Skeletal muscle tissue (tissue), 5 donors: Measurements from ENCODE around the gene EXOSC7. TPM values are rescaled to one million over a fixed set of nuclear protein-coding genes. Genes with fewer than 3 reads are reported as not detected.

Experiments
- H3K27ac ChIP-seq: one replicate; pipeline ENCODE4 v1.7.0; 2013; ENCODE audit warnings: mild to moderate bottlenecking, low read depth, low read length, inconsistent platforms
- H3K27me3 ChIP-seq, 3 donors: one replicate each; pipeline ENCODE4 v1.7.0; 2013; ENCODE audit warnings: low read length in 3 of 3; ENCODE audit not compliant: control insufficient read depth in 3 of 3, insufficient read depth in 3 of 3
- H3K36me3 ChIP-seq, 3 donors: one replicate each; pipeline ENCODE4 v1.7.0; 2013; ENCODE audit warnings: low read length in 3 of 3; ENCODE audit not compliant: control insufficient read depth in 3 of 3, insufficient read depth in 3 of 3
- H3K4me1 ChIP-seq, 3 donors: one replicate each; pipeline ENCODE4 v1.7.0; 2013; ENCODE audit warnings: low read length in 3 of 3, mild to moderate bottlenecking in 3 of 3; ENCODE audit not compliant: control insufficient read depth in 3 of 3, insufficient read depth in 3 of 3
- H3K4me3 ChIP-seq, 3 donors: one replicate each; pipeline ENCODE4 v1.7.0; 2013; ENCODE audit warnings: low read length in 3 of 3
- H3K9ac ChIP-seq, 3 donors: one replicate each; pipeline ENCODE4 v1.7.0; 2013; ENCODE audit warnings: low read length in 3 of 3, mild to moderate bottlenecking in 3 of 3, moderate library complexity in 2 of 3, low read depth in 1 of 3
- H3K9me3 ChIP-seq, 3 donors: one replicate each; pipeline ENCODE4 v1.7.0; 2013; ENCODE audit warnings: low read length in 3 of 3; ENCODE audit not compliant: control insufficient read depth in 3 of 3
- small RNA-seq: library from RNA; depleted of rRNA; stranded (forward); fragments of <200 nt; gene quantifications from one replicate; pipeline ENCODE3, GENCODE V24; 2014
- total RNA-seq: library from RNA; depleted of rRNA; stranded (reverse); fragments of >200 nt; gene quantifications from one replicate; pipeline ENCODE4 v1.2.3, GENCODE V29; 2014
- donor health status: Osteomylitis.

EXOSC7 gene
- total RNA-seq, 1 donor from 2014 or later = 36.0 TPM

DNA sequence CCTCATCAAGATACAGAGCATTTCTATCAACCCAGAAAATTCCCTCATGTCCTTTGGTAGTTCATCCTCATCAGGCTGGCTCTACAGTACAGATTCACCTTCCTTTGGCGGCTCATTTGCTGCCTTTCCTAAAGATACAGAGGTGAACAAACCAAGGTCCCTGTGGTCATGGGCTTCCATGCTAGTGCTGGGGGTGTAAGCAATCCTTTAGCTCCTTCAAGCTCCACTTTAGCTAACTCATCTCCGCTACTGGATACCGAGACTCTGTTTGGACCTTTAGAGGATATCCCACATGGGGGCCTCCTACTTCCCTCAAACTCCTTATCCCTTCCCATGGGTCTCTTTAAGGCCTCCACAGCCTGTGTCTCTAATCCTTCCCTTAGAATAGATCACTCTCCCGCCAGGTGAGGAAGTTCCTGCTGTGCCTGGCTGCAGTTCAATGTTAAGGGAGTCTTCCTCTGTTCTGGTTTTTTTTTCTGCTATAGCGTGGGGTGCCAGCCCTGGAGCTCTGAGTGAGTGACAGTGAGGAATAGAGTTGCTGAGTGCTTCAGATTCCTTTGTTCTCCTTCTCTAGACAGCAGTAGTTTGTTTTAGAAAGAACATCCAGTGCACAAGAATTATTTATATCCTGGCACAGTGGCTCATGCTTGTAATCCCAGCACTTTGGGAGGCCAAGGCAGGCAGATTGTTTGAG, 80.7 kb downstream of the EXOSC7 start:
- Histone ChIP-seq H3K9ac (peak overlapping the region in 1 of 3 donors; percentile 14), H3K36me3 (no peaks in the 10 kb centered on the region), H3K27me3 (no peaks in the 10 kb centered on the region), H3K9me3 (no peaks in the 10 kb centered on the region), H3K4me1 (peaks cover 8 to 27% (median 17%) of the 10 kb centered on the region in 3 donors), H3K4me3 (no peak overlapping the region), H3K27ac (peak overlapping the region; percentile 74)

DNA sequence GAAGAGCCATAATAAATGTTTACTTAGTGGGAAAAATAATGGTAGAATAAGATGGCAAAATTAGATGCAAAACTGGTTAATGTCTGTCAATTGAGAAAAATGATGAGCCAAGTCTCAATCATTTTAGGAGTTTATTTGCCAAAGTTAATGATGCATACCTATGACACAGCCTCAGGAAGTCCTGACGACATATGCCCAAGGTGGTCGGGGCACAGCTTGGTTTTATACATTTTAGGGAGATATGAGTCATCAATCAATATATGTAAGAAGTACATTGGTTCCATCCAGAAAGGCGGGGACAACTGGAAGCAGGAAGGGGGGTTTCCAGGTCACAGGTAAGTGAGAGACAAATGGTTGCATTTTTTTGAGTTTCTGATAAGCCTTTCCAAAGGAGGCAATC, 81.5 kb downstream of the EXOSC7 start:
- Histone ChIP-seq H3K36me3 (no peaks in the 10 kb centered on the region), H3K27ac (peak overlapping the region; percentile 74), H3K27me3 (no peaks in the 10 kb centered on the region), H3K4me3 (no peak overlapping the region), H3K4me1 (peaks cover 8 to 27% (median 17%) of the 10 kb centered on the region in 3 donors), H3K9me3 (no peaks in the 10 kb centered on the region), H3K9ac (no peak overlapping the region)

DNA sequence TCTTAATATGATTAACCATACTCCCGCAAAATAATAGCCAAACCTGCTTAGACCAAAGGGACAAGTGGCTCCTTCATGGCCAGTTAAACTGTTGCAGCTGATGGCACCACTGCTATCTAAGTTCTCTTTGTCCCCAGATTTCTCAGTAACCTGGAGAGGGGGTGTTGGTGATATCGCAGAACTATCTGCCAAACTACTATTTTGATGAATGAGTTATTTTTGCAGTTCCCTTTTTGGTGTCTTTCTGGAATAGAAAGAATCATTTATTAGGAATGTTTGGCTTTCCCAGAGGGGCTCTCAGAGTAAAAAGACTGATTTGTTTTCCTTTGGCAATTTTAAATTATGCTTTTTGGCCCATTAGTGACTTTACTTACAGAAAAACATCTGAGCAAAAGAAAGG, 83.1 kb downstream of the EXOSC7 start:
- Histone ChIP-seq H3K27ac (no peak overlapping the region), H3K4me3 (no peak overlapping the region), H3K4me1 (peaks cover 8 to 24% (median 17%) of the 10 kb centered on the region in 3 donors), H3K36me3 (no peaks in the 10 kb centered on the region), H3K9ac (no peak overlapping the region), H3K9me3 (no peaks in the 10 kb centered on the region), H3K27me3 (no peaks in the 10 kb centered on the region)

DNA sequence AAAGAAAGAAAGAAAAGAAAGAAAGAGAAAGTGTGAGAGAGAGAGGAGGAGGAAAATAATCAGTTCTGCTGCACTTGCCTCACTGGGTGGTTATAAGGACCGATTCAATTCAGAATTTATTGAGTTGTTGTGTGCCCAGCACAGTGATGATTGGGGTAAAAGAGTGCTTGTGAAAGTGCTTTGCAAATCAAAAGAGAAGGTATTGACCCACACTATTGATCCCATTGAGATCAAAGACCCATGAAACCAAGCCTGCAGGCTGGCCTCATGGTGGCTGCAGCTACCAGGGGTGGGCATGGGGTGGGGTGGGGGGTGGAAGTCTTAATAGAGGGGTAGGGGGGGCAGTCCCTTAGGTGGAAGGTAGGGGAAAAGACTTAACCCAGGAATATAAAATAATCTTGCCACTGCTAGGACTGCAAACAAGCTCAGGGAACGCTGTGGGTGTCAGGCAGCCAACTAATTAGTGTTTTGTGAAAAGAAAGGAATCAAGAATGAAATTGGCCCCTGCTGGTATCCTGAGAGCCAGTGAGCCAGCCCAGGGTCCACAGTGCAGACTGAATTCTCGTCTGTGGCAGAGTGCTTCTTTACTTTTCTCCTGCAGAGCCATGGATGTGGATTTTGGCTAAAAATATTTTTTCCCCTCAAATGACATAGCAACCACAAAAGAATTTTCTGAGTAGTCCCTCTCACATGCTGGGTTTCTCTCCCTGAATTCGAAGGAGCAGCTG, 84.3 kb downstream of the EXOSC7 start:
- Histone ChIP-seq H3K9me3 (no peaks in the 10 kb centered on the region), H3K4me3 (no peak overlapping the region), H3K27ac (no peak overlapping the region), H3K4me1 (peaks cover 5 to 22% (median 16%) of the 10 kb centered on the region in 3 donors), H3K9ac (no peak overlapping the region), H3K36me3 (no peaks in the 10 kb centered on the region), H3K27me3 (no peaks in the 10 kb centered on the region)

Small RNA genes within 50 kb of the gene (small RNA-seq; reads per million reads assigned to genes)
- gene RNU5B-3P = 0.63 reads per million, percentile 68 among the genes with 10 or more reads in this experiment

Other genes starting within 250 kb of the EXOSC7 start
- gene ZNF501, start 246.6 kb upstream of the EXOSC7 start, total RNA-seq = 5.2 TPM
- gene KIAA1143, start 214.6 kb upstream of the EXOSC7 start, total RNA-seq = 12.0 TPM
- 6.3 TPM for gene KIF15, start 214.4 kb upstream of the EXOSC7 start, total RNA-seq
- 7.3 TPM for gene TMEM42, start 114.3 kb upstream of the EXOSC7 start, total RNA-seq
- gene TGM4, start 101.6 kb upstream of the EXOSC7 start, total RNA-seq = not detected
- 25.6 TPM for gene ZDHHC3, start 70 bp upstream of the EXOSC7 start, total RNA-seq
- 129 TPM for gene CLEC3B, start 50.1 kb downstream of the EXOSC7 start, total RNA-seq
- under 0.01 TPM for gene CDCP1, start 170.1 kb downstream of the EXOSC7 start, total RNA-seq